ENCODE results near the gene EGFL6.
"Not testable (repeated sequence)": the region's sequence is repeated elsewhere in the genome, so short reads cannot be mapped to it uniquely, and the experiment has no call there.

The EGFL6 gene

GRCh38 chrX:13607331-13607995 is 38.1 kb downstream of the EGFL6 start:
- no peak for DNase-seq (ENCODE audit: extremely low read depth, low read depth)
- TF ChIP-seq, protein P1, sequence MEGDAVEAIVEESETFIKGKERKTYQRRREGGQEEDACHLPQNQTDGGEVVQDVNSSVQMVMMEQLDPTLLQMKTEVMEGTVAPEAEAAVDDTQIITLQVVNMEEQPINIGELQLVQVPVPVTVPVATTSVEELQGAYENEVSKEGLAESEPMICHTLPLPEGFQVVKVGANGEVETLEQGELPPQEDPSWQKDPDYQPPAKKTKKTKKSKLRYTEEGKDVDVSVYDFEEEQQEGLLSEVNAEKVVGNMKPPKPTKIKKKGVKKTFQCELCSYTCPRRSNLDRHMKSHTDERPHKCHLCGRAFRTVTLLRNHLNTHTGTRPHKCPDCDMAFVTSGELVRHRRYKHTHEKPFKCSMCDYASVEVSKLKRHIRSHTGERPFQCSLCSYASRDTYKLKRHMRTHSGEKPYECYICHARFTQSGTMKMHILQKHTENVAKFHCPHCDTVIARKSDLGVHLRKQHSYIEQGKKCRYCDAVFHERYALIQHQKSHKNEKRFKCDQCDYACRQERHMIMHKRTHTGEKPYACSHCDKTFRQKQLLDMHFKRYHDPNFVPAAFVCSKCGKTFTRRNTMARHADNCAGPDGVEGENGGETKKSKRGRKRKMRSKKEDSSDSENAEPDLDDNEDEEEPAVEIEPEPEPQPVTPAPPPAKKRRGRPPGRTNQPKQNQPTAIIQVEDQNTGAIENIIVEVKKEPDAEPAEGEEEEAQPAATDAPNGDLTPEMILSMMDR (IDR thresholded peaks at IDR 0.05; ENCODE audit: low read depth, low read length) = no peak

DNA sequence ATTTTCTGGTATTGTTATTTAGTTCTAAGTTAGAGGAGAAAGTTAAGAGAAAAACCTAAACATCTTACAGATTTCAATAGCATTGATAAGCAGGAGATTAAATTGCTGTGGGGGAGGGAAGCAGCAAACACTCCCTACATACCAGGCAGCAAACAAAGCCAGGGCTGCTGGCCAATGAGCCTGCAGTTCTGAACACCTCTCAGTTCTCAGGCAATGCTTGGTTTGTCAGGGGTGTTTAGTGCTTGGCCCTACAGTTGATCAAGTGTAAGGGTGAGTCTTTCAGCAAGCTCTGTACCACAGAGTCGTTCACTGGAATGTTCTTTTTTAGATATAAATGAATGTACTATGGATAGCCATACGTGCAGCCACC is 38.6 kb downstream of the EGFL6 start:
- TF ChIP-seq, protein P1 (IDR thresholded peaks at IDR 0.05; ENCODE audit: low read depth, low read length) = no peak
- DNase-seq (ENCODE audit: extremely low read depth, low read depth) = no peak

GRCh38 chrX:13614154-13614553 is 44.8 kb downstream of the EGFL6 start:
- TF ChIP-seq, protein P1 (IDR thresholded peaks at IDR 0.05; ENCODE audit: low read depth, low read length) = no peak
- DNase-seq (ENCODE audit: extremely low read depth, low read depth) = no peak

GRCh38 chrX:13620207-13620606 is 50.8 kb downstream of the EGFL6 start:
- DNase-seq (ENCODE audit: extremely low read depth, low read depth) = no peak
- TF ChIP-seq, protein P1 (IDR thresholded peaks at IDR 0.05; ENCODE audit: low read depth, low read length) = no peak

DNA sequence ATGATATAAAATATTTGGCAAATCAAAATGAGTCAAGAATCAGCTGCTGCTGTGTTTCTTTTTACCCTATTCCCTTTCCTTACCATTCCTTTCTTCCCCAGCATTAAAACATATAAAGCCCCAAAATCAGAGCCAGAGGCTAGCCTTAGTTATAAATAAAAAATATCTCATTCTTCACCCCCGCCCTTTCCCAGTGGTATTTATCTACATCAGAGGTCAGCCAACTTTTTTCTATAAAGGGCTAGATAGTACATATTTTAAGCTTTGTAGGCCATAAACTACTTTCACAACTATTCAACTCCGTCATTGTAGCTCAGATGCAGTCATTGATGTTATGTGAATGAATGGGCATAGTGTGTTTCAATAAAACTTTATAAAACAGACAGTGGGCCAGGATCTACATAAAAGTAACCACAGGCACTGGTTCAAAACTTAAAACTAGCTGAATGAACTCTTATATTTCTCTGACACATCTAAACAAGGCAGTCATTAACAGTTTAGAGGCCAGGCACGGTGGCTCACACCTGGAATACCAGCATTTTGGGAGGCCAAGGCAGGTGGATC is 53.1 kb downstream of the EGFL6 start:
- TF ChIP-seq, protein P1 (IDR thresholded peaks at IDR 0.05; ENCODE audit: low read depth, low read length) = no peak
- no peak for DNase-seq (ENCODE audit: extremely low read depth, low read depth)

DNA sequence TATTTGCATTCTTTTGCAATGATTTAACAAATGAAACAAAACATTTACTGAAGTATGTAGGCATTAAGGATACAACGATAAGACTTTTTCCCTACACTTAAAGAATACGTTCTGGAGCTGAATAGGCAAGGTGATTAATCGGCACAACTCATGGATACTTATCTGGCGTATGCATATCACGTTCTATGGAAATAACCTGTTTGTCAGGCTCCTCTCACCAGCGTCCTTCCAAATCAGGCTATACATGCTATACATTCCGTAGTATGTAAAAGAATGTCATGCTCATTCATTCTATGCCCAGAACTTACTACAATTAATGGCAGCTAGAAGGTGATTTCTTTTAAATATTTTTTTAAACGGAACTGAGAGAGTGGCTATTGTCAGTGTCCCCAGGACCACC is 57.9 kb downstream of the EGFL6 start:
- DNase-seq (ENCODE audit: extremely low read depth, low read depth) = no peak
- TF ChIP-seq, protein P1 (IDR thresholded peaks at IDR 0.05; ENCODE audit: low read depth, low read length) = no peak

DNA sequence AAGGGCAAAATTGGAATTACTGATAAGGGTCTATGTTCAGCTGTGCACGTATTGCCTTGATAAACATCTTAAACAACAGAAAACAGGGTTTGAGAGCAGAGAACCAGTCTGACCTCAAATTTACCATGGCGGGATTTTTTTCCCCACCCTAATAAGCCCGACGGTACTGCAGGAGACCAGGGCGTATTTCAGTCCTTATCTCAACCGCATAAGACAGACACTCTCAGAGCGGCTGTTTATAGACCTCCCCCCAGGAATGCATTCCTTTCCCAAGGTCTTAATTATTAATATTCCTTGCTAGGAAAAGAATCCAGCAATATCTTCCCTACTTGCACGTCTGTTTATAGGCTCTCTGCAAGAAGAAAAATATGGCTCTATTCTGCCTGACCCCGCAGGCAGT is 67.8 kb downstream of the EGFL6 start:
- DNase-seq (ENCODE audit: extremely low read depth, low read depth) = not testable (repeated sequence)

- DNase-seq (ENCODE audit: extremely low read depth, low read depth) = no peak
- TF ChIP-seq, protein P1 (IDR thresholded peaks at IDR 0.05; ENCODE audit: low read depth, low read length) = no peak
Observed at GRCh38 chrX:13638021-13638420, 68.6 kb downstream of the EGFL6 start.
